GM18519 (cell line): ENCODE data around the gene MAD2L2.

Experiments used
- ATAC-seq: cut with Tn5 transposase; IDR thresholded peaks from one replicate; pipeline ENCODE4 v1.9.1; 2021; ENCODE audit warnings: mild to moderate bottlenecking, moderate library complexity; ENCODE audit not compliant: unreplicated experiment, low FRiP score

Gene MAD2L2

GRCh38 chr1:11681071-11681771 lies at the start of gene MAD2L2:
Gene MAD2L2, minus strand, starts transcription at chr1:11681148. Its CDS starts 547 bp downstream, at chr1:11680601.
- ATAC-seq: peak; percentile 63

GRCh38 chr1:11730429-11730891 lies 49.5 kb upstream of the MAD2L2 start:
- ATAC-seq: no peak

GRCh38 chr1:11729498-11730428 lies 48.8 kb upstream of the MAD2L2 start:
- ATAC-seq: no peak

- ATAC-seq: no peak
Measured at GRCh38 chr1:11729155-11729497, 48.2 kb upstream of the MAD2L2 start.

- no peak for ATAC-seq
Measured at GRCh38 chr1:11728126-11728806, 47.3 kb upstream of the MAD2L2 start.

- ATAC-seq: no peak
Measured at GRCh38 chr1:11727119-11727518, 46.2 kb upstream of the MAD2L2 start.

- no peak for ATAC-seq
Measured at GRCh38 chr1:11725616-11726015, 44.7 kb upstream of the MAD2L2 start.

- ATAC-seq: no peak
Measured at GRCh38 chr1:11722538-11722937, 41.6 kb upstream of the MAD2L2 start.

- ATAC-seq: no peak
Measured at GRCh38 chr1:11721311-11721710, 40.4 kb upstream of the MAD2L2 start.

- no peak for ATAC-seq
Measured at GRCh38 chr1:11720525-11720924, 39.6 kb upstream of the MAD2L2 start.

GRCh38 chr1:11720033-11720376 lies 39.1 kb upstream of the MAD2L2 start:
- ATAC-seq: no peak

GRCh38 chr1:11719313-11720032 lies 38.5 kb upstream of the MAD2L2 start:
- ATAC-seq: no peak

GRCh38 chr1:11714831-11715575 lies 34.1 kb upstream of the MAD2L2 start:
- no peak for ATAC-seq

GRCh38 chr1:11713095-11713494 lies 32.1 kb upstream of the MAD2L2 start:
- no peak for ATAC-seq

GRCh38 chr1:11712285-11712684 lies 31.3 kb upstream of the MAD2L2 start:
- no peak for ATAC-seq

GRCh38 chr1:11711490-11711889 lies 30.5 kb upstream of the MAD2L2 start:
- no peak for ATAC-seq

GRCh38 chr1:11708554-11709350 lies 27.8 kb upstream of the MAD2L2 start:
- no peak for ATAC-seq

- no peak for ATAC-seq
Measured at GRCh38 chr1:11707621-11708276, 26.8 kb upstream of the MAD2L2 start.

GRCh38 chr1:11706292-11706691 lies 25.3 kb upstream of the MAD2L2 start:
- no peak for ATAC-seq
